Central memory CD8-positive, alpha-beta T cell (primary cell): ENCODE results near the gene SOX30.
"Not testable (repeated sequence)": the region's sequence is repeated elsewhere in the genome, so short reads cannot be mapped to it uniquely, and the experiment has no call there.

Experiments
- ATAC-seq: fragments of 150-1000 bp; cut with Tn5 transposase; replicated peaks from 2 replicates; pipeline ENCODE4 v1.10.0; 2022; ENCODE audit warnings: mild to moderate bottlenecking, moderate FRiP score, moderate number of reproducible peaks; ENCODE audit not compliant: poor library complexity, severe bottlenecking; ENCODE audit errors: extremely low read depth
- DNase-seq, 2 donors: peaks; one replicate each; pipeline ENCODE4 v3.0.0; 2021; ENCODE audit warnings: low spot score in 2 of 2
- H3K27ac Mint-ChIP-seq: one replicate; pipeline ENCODE4 v1.8.0; 2022; ENCODE audit warnings: low read depth, mild to moderate bottlenecking, moderate library complexity, mixed read lengths
- H3K27me3 Mint-ChIP-seq: one replicate; pipeline ENCODE4 v1.8.0; 2022; ENCODE audit warnings: mixed read lengths
- H3K36me3 Mint-ChIP-seq: one replicate; pipeline ENCODE4 v1.8.0; 2022; ENCODE audit warnings: mild to moderate bottlenecking, moderate library complexity, mixed read lengths; ENCODE audit not compliant: insufficient read depth
- H3K4me1 Mint-ChIP-seq: one replicate; pipeline ENCODE4 v1.8.0; 2022; ENCODE audit warnings: mixed read lengths
- H3K4me3 Mint-ChIP-seq: one replicate; pipeline ENCODE4 v1.8.0; 2022; ENCODE audit warnings: mild to moderate bottlenecking, moderate library complexity, mixed read lengths
- H3K9me3 Mint-ChIP-seq: one replicate; pipeline ENCODE4 v1.8.0; 2022; ENCODE audit warnings: mixed read lengths

Gene SOX30

DNA sequence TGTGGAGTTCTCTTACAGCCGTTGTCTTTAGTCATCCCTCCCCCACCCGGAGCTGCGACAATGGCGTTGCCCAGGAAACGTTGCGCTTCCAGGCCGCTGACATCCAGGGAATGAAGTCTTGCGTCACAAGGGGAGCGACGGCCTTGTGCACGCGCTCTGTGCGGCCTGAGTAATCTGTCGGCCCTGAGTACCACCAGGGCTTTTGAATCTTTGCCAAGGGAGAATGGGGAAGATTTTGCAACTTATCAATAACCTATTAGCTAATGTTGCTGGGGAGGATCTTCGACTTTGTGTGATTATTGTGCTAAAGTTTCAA, at the start of gene SOX30:
Gene SOX30, minus strand, starts transcription at position 62 of the 316 bp plus-strand sequence. CDS start 360 bp downstream, outside the sequence.
- H3K4me3 Mint-ChIP-seq, result peak within 1 kb of the TSS; percentile 77
- H3K36me3 Mint-ChIP-seq, result peaks cover 1% of the 10 kb centered on the region
- no peak for ATAC-seq
- H3K4me1 Mint-ChIP-seq, result peaks cover 20% of the 10 kb centered on the region
- no peaks in the 10 kb centered on the region for H3K9me3 Mint-ChIP-seq
- no peak for DNase-seq
- no peaks in the 10 kb centered on the region for H3K27me3 Mint-ChIP-seq
- peak within 1 kb of the TSS; percentile 64 for H3K27ac Mint-ChIP-seq

DNA sequence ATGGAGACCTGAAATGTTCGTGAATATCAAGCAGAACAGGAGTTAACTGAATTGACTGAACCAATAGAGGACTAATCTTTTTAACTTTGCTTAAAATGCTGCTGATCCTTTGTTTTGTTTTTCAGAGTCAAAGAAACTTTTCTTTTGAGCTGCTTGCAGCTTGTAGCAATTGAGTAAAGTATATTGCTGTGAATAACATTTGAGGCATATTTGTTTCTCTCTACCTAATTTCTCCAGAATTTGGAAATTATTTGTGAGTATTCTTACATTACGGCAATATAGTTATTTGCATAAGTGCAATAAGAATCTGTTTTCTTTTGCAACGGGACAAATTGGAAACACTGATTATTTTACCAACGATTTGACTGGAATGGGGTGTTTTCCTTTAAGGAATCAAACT, 46.4 kb upstream of the SOX30 start:
- H3K27me3 Mint-ChIP-seq, result peaks cover 12% of the 10 kb centered on the region
- not testable (repeated sequence) for ATAC-seq, H3K4me3 Mint-ChIP-seq, H3K36me3 Mint-ChIP-seq, H3K4me1 Mint-ChIP-seq, H3K27ac Mint-ChIP-seq, DNase-seq, H3K9me3 Mint-ChIP-seq

DNA sequence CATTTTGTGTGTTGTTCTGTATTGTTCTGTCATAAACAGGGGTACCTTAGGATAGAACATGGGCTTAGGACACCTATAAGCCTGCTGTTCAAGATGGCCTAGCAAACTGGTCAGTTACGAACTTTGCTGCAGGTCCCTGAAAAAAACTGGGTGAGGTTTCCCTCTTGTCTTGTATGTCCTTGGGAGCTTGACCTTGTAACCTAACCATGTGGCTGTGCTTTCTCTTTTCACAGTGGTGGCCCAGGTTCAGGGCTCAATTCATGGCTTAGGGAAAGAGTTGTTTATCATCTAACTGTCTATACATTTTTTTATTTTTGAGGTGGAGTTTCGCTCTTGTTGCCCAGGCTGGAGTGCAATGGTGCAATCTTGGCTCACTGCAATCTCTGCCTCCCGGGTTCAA, 43.9 kb upstream of the SOX30 start:
- H3K27me3 Mint-ChIP-seq, result peaks cover 12% of the 10 kb centered on the region
- H3K4me1 Mint-ChIP-seq, H3K9me3 Mint-ChIP-seq, H3K27ac Mint-ChIP-seq, DNase-seq, ATAC-seq, H3K36me3 Mint-ChIP-seq, H3K4me3 Mint-ChIP-seq: not testable (repeated sequence)

DNA sequence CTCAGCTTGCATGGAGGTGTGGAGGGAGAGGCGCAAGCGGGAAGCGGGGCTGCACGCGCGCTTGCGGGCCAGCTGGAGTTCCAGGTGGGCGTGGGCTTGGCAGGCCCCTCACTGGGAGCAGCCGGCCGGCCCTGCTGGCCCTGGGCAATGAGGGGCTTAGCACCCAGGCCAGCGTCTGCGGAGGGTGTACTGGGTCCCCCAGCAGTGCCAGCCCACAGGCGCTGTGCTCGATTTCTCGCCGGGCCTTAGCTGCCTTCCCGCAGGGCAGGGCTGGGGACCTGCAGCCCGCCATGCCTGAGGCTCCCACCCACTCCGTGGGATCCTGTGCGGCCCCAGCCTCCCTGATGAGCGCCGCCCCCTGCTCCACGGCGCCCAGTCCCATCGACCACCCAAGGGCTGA, 41.6 kb upstream of the SOX30 start:
- H3K27me3 Mint-ChIP-seq, result peaks cover 12% of the 10 kb centered on the region
- H3K4me3 Mint-ChIP-seq, H3K36me3 Mint-ChIP-seq, H3K9me3 Mint-ChIP-seq, H3K4me1 Mint-ChIP-seq, H3K27ac Mint-ChIP-seq, ATAC-seq, DNase-seq: not testable (repeated sequence)

DNA sequence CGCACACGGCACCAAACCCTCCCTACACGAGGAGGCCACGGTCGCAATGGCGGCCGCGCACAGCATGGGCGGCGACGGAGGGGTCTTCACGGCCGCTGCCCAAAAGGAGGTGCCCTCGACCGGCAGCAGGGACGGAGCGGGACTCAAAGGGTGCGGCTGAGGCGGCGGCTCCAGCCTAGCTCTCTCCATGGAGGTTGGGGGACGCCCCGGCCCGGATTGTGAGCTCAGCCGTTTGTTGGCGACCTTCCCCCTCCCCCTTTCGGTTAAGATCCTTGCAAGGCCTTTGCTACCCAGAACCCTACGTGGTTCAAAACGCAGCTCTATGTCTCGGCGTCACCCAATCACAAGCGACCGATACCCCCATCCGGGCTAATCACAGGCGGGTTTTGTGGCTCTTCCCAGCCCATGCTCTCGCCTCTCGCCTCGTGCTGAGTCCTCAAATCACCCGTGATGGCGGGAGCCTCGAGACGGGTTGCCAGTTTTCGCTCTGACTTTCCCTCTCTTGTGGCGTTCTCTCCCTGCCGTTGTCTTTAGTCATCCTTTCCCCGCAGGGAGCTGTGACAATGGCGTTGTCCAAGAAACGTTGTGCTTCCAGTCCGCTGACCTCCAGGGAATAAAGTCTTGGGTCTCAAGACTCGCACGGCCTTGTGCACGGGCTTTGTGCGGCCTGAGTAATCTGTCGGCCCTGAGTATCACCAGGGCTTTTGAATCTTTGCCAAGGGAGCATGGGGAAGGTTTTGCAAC, 38.6 kb upstream of the SOX30 start:
- Mint-ChIP-seq H3K36me3 (peaks cover 2% of the 10 kb centered on the region), H3K9me3 (no peaks in the 10 kb centered on the region), H3K27ac (no peak overlapping the region), H3K4me1 (no peaks in the 10 kb centered on the region), H3K4me3 (no peak overlapping the region), H3K27me3 (peaks cover 11% of the 10 kb centered on the region)
- ATAC-seq (no peak), DNase-seq (no peak)

DNA sequence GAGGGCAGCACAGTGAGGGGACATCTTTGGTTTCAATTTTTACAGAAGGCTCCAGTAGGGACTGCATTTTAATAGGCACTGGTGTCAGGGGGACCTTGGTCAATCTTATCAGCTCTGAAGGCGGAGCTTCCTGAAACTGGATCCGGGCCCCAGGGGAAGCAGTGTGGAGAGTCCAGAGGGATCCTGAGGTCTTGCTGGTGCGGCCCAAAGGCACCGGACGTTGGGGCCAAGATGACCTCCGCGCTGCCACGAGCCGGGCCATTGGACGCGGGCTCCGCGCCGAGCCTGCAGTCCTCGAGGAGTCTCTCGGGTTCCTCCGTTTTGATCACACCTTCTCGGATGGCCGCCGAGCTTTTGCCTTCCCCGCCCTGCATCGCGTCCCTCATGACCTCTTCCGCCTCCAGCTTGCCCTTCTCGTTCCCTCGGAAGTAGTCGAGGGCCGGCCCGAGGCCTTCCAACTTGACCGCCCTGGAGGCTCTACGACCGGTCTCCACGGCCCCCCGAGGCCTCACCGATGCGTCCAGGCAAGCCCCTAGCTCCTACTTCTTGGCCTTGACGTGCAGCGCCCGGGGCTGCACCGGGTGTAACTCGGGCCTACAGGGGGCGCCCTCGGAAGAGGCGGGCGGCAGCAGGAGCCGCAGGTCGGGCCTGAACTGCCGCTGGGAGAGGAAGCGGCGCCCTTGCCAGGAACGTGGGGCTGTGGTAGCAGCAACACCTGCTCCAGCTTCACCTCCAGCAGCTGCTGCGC, 37.9 kb upstream of the SOX30 start:
- Mint-ChIP-seq H3K27me3 (peaks cover 3% of the 10 kb centered on the region), H3K9me3 (no peaks in the 10 kb centered on the region), H3K4me1 (no peaks in the 10 kb centered on the region), H3K36me3 (peaks cover 2% of the 10 kb centered on the region), H3K4me3 (no peak overlapping the region), H3K27ac (no peak overlapping the region)
- ATAC-seq (no peak), DNase-seq (no peak)

DNA sequence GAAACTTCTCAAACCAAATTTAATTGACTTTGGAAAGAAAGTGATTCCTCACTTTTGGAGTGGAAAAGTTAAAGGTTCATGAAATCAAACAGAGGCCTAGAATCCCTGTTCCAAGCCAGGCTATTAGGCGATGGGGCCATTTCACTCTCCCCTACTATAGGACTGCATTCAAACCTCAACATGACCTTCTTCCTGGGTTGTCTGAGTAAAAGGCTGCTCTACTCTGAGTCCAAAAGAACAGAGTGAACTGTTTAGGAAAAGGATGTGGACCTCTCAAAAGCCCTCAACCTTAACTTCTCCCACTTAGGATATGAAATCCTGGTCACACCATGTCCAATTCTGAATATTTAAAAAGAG, 34.9 kb upstream of the SOX30 start:
- Mint-ChIP-seq H3K36me3 (peaks cover 2% of the 10 kb centered on the region), H3K27ac (no peak overlapping the region), H3K9me3 (no peaks in the 10 kb centered on the region), H3K27me3 (no peaks in the 10 kb centered on the region), H3K4me1 (no peaks in the 10 kb centered on the region), H3K4me3 (no peak overlapping the region)
- no peak for DNase-seq
- no peak for ATAC-seq

DNA sequence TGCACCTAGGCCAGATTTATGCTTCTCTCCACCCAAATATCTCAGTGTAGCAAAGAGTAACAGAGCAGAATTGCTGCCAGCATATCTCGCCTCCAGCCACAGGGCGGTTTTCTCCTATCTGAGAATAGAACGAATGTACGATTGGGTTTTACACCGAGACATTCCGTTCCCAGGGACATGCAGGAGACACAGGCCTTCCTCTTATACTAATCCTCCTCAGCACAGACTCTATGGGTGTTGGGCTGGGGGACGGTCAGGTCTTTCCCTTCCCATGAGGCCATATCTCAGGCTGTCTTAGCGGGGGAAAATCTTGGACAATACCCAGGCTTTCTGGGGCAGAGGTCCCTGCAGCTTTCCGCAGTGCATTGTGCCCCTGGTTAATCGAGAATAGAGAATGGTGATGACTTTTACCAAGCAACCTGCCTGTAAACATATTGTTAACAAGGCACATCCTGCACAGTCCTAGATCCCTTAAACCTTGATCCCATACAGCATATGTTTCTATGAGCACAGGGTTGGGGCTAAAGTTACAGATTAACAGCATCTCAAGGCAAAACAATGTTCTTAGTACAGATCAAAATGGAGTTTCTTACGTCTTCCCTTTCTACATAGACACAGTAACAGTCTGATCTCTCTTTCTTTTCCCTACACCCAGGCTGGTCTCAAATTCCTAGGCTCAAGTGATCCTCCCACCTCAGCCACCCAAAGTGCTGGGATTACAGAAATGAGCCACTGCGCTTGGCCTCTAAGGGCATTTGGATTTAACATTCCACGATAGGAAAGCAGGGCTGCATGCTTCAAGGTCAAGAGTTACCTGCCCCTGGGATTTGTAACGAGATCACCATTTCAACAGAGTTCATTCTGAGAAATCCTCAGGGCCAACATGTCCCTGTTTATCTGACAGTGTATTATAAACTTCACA, 34.3 kb upstream of the SOX30 start:
- not testable (repeated sequence) for H3K27ac Mint-ChIP-seq, ATAC-seq, H3K4me3 Mint-ChIP-seq, H3K9me3 Mint-ChIP-seq, H3K27me3 Mint-ChIP-seq, H3K36me3 Mint-ChIP-seq, H3K4me1 Mint-ChIP-seq
- peak in 1 of 2 donors; percentile 0 for DNase-seq

DNA sequence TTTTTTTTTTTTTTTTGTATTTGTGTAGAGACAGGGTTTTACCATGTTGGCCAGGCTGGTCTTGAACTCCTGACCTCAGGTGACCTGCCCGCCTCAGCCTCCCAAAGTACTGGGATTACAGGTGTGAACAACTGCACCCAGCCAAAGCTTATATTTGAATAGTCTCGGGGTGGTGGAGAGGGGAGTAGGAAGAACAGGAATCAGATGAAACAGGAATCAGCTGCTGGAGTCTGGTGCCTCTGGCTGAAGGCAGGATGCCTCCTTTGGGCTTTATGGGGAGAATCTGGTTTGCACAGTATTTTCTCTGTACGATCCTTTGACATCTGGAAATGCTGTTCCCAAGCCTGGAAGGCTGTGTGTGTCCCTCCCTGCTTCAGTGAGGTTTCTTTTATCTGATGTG, 30.0 kb upstream of the SOX30 start:
- no peaks in the 10 kb centered on the region for H3K36me3 Mint-ChIP-seq
- H3K4me3 Mint-ChIP-seq, result no peak overlapping the region
- H3K27me3 Mint-ChIP-seq, result no peaks in the 10 kb centered on the region
- no peaks in the 10 kb centered on the region for H3K9me3 Mint-ChIP-seq
- ATAC-seq, result no peak
- no peak overlapping the region for H3K27ac Mint-ChIP-seq
- DNase-seq, result no peak
- H3K4me1 Mint-ChIP-seq, result no peaks in the 10 kb centered on the region

DNA sequence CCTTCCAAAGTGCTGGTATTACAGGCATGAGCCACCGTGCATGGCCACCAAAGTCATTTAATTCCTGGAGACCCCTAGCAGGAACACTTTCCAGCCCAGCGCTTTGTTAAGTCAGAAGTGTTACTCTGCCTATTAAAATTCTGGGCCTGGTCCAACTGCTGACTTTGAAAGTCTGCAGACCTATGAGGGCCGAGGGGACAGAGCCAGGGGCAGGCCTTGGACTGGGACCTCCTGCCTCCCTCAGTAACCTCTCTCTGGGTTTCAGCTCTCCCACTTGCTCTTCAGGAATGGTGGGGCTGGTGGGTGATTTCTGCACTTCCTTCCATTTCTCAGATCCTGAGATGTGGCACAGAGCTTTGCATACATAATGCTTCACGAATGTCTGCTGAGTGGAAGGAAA, 28.8 kb upstream of the SOX30 start:
- ATAC-seq (no peak), DNase-seq (peak in 1 of 2 donors; percentile 4)

DNA sequence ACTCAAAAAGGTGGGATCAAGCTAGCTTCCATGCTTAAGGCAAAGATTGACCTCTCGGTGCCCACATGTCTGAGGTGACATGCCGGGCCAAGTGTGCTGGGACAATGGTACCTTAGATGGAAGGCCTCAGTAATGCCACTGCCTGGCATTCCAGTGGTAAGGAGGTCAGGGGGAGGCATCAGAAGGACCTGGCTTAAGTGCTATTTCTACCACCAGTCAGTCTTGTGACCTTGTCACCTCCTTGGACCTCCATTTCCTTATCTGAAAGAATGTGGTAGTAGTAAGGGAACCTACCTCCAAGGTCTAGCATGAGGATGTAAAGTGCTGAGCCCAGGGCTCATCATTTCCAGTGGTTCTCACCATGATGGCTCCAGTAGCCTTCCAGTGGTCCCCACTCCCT, 28.0 kb upstream of the SOX30 start:
- no peak for ATAC-seq
- Mint-ChIP-seq H3K27ac (no peak overlapping the region), H3K36me3 (no peaks in the 10 kb centered on the region), H3K9me3 (no peaks in the 10 kb centered on the region), H3K4me1 (no peaks in the 10 kb centered on the region), H3K4me3 (no peak overlapping the region), H3K27me3 (no peaks in the 10 kb centered on the region)
- DNase-seq, result peak in 1 of 2 donors; percentile 3

More for the DNA sequence above, 28.8 kb upstream of the SOX30 start:
- no peaks in the 10 kb centered on the region for H3K36me3 Mint-ChIP-seq
- H3K27me3 Mint-ChIP-seq, result no peaks in the 10 kb centered on the region
- no peaks in the 10 kb centered on the region for H3K9me3 Mint-ChIP-seq
- H3K4me3 Mint-ChIP-seq, result no peak overlapping the region
- H3K27ac Mint-ChIP-seq, result no peak overlapping the region
- H3K4me1 Mint-ChIP-seq, result no peaks in the 10 kb centered on the region

DNA sequence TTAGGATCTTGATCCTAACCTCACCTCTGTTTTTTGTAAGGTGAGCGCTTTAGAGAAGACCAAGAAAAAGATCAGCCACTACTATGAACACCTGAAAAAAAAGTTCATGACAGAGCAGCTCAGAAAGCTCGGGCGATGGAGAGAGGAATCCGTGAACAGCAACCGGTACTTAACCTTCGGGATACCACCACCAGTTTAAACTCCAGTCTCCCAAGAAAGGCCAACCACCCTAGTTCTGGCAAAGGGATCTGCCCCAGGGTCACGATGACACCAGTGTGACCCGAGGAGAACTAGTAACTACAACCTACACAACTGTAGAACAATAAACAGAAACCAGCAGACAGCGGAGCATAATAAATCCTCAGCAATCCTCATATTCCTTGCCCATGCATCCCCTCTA, 27.6 kb upstream of the SOX30 start:
- Mint-ChIP-seq H3K4me3 (no peak overlapping the region), H3K9me3 (no peaks in the 10 kb centered on the region), H3K36me3 (no peaks in the 10 kb centered on the region)

More for the DNA sequence above, 27.6 kb upstream of the SOX30 start:
- Mint-ChIP-seq H3K27ac (no peak overlapping the region), H3K4me1 (no peaks in the 10 kb centered on the region), H3K27me3 (no peaks in the 10 kb centered on the region)
- no peak for ATAC-seq
- no peak for DNase-seq
